Coronary artery (tissue), 2 donors: ENCODE measurements around the gene VAV2.
"Not testable (repeated sequence)": the region's sequence is repeated elsewhere in the genome, so short reads cannot be mapped to it uniquely, and the experiment has no call there.

Experiments
- DNase-seq: peaks from one replicate; pipeline ENCODE4 v3.0.0-alpha.2; 2017; ENCODE audit warnings: low spot score
- H3K27ac ChIP-seq, 2 donors: fragments of 200-600 bp; sonication (generic); one replicate each; pipeline ENCODE4 v1.5.1; 2016 to 2019
- H3K4me3 ChIP-seq: fragments of 200-600 bp; sonication (generic); 2 replicates; pipeline ENCODE4 v1.5.1; 2016; ENCODE audit warnings: mild to moderate bottlenecking, moderate library complexity
- CTCF ChIP-seq: fragments of 200-600 bp; sonication (generic); IDR thresholded peaks from one replicate; pipeline ENCODE4 v1.5.1; 2019; ENCODE audit warnings: antibody characterized with exemption

The VAV2 gene

GRCh38 chr9:133990366-133991213 lies 1.5 kb downstream of the VAV2 start:
- TF ChIP-seq CTCF, result no peak
- peak; percentile 85 for DNase-seq
- peak overlapping the region; percentile 69 for H3K4me3 ChIP-seq
- peak overlapping the region; percentile 24 to 93 for H3K27ac ChIP-seq

DNA sequence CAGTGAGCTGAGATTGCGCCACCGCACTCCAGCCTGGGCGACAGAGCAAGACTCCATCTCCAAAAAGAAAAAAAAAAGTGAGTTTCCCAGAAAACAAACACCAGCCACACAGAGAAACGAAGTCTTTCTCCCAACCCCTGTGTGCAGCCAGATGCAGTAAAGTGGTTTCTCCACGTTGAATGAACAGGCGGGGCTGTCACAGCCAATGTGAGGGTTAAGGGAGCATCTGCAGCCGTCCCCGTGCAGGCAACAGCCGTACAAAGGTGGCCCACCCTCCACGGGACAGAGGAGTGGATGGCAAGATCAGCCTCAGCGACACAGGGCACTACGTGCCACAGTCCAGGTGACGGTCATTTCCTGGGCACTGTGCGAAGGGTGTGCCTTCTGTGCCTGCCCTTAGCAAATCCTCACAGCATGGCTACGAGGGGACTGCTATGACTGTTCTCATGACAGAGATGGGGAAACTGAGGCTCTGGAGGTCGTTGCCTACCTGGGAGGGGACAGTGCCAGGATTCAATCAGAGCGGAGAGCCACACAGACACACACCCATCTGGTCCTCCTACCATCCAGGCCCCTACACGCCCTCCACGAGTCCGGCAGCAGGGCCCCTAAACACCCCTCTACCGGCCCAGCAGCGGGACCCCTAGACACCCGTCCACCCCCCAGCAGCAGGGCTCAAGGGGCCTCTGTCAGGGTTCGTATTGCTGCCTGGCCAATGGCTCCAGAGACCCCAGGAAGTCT lies 2.3 kb downstream of the VAV2 start:
- Histone ChIP-seq H3K4me3 (no peak overlapping the region), H3K27ac (no peak overlapping the region)
- no peak for TF ChIP-seq CTCF
- no peak for DNase-seq

- DNase-seq, H3K4me3 ChIP-seq, H3K27ac ChIP-seq: not testable (repeated sequence)
Observed at GRCh38 chr9:133988771-133989170, 3.4 kb downstream of the VAV2 start.

DNA sequence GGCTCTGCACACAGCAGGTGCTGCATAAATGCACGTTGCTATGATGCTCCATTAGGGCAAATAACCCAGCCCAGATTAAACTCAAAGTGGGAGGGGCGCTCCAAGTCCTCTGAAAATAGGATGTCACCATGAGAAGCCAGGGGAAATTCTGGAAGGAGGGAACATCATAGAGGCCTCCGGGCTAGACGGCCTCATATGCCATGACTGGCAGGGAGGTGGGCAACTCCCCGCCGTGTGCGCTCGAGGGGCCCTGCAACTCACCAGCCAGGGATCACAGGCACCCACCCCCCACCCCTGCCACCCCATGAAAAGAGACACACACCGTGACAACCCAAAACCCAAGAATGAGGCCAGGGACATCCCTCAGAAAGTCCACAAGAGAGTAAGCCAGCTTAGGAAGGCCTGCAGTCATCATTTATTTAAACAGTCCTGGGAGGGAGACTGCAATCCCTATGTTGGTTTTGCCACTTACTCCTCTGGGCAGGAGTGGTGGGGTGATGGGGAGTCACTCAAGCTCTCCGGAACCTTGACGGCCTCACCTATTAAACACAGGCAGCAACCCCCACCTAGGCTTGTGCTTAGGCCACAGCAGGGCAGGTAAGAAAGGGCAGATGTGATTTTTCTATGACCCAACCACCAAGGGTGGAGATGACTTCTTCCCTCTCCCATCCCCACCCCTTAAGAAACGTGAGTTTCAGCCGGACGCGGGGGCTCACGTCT lies 4.0 kb downstream of the VAV2 start:
- no peak overlapping the region for H3K4me3 ChIP-seq
- no peak for TF ChIP-seq CTCF
- no peak overlapping the region for H3K27ac ChIP-seq
- DNase-seq, result no peak

DNA sequence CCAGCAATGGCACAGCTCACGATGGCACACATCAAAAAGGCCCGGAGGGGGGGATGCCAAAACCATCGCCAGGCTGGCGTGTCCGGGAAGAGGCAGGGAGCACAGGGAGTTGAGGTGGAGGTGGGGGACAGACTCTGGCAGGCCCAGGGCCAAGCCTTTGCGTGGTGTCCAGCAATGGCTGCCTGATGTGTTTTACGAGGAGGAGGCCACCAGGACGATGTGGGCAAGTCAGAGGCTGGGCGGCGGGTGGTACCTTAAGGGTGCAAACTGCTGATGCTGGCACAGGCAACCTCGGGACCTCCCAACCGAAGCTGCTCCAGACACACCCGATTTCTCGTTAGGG lies 4.7 kb downstream of the VAV2 start:
- H3K4me3 ChIP-seq, result no peak overlapping the region
- no peak overlapping the region for H3K27ac ChIP-seq
- no peak for DNase-seq
- TF ChIP-seq CTCF, result no peak

GRCh38 chr9:133986774-133987445 lies 5.2 kb downstream of the VAV2 start:
- Histone ChIP-seq H3K4me3 (no peak overlapping the region), H3K27ac (no peak overlapping the region)
- no peak for DNase-seq
- TF ChIP-seq CTCF, result no peak

- H3K4me3 ChIP-seq, result no peak overlapping the region
- no peak for DNase-seq
- TF ChIP-seq CTCF, result no peak
- H3K27ac ChIP-seq, result no peak overlapping the region
Observed at GRCh38 chr9:133986061-133986460, 6.1 kb downstream of the VAV2 start.
